Neural progenitor cell (in vitro differentiated cells): ENCODE measurements around the gene PDIA2. TPM values are rescaled to one million over a fixed set of nuclear protein-coding genes. Genes with fewer than 3 reads are reported as not detected.

Experiments used
- DNase-seq: peaks from one replicate; pipeline ENCODE4 v3.0.0-alpha.2; 2016; ENCODE audit warnings: low spot score
- H2AFZ ChIP-seq: fragments of 200-600 bp; sonication (generic); replicated peaks from 2 replicates; pipeline ENCODE4 v1.6.1; 2016; ENCODE audit warnings: antibody characterized with exemption
- H3F3A ChIP-seq: fragments of 200-600 bp; sonication (generic); 2 replicates; pipeline ENCODE4 v1.6.1; 2016; ENCODE audit warnings: antibody characterized with exemption, low read depth
- H3K27ac ChIP-seq: fragments of 200-600 bp; sonication (generic); 2 replicates; pipeline ENCODE4 v1.5.1; 2016; ENCODE audit warnings: mild to moderate bottlenecking
- H3K27me3 ChIP-seq: fragments of 200-600 bp; sonication (generic); 2 replicates; pipeline ENCODE4 v1.6.1; 2016; ENCODE audit warnings: mild to moderate bottlenecking, moderate library complexity
- H3K36me3 ChIP-seq: fragments of 200-600 bp; sonication (generic); 2 replicates; pipeline ENCODE4 v1.5.1; 2016
- H3K4me1 ChIP-seq: fragments of 200-600 bp; sonication (generic); 2 replicates; pipeline ENCODE4 v1.6.1; 2016; ENCODE audit warnings: mixed run types
- H3K4me2 ChIP-seq: fragments of 200-600 bp; sonication (generic); 2 replicates; pipeline ENCODE4 v1.6.1; 2016
- H3K4me3 ChIP-seq: fragments of 200-600 bp; sonication (generic); 2 replicates; pipeline ENCODE4 v1.5.1; 2016
- H3K79me2 ChIP-seq: fragments of 200-600 bp; sonication (generic); 2 replicates; pipeline ENCODE4 v1.6.1; 2016; ENCODE audit warnings: low read depth
- H3K9ac ChIP-seq: fragments of 200-600 bp; sonication (generic); 2 replicates; pipeline ENCODE4 v1.6.1; 2016
- H3K9me3 ChIP-seq: fragments of 200-600 bp; sonication (generic); 2 replicates; pipeline ENCODE4 v1.5.1; 2016; ENCODE audit warnings: low read depth
- H4K20me1 ChIP-seq: fragments of 200-600 bp; sonication (generic); 2 replicates; pipeline ENCODE4 v1.6.1; 2016; ENCODE audit warnings: low read depth
- H3K27ac Mint-ChIP-seq: 3 replicates; pipeline ENCODE4 v1.8.0; 2021; ENCODE audit warnings: mixed read lengths
- H3K27me3 Mint-ChIP-seq: 2 replicates; pipeline ENCODE4 v1.8.0; 2022; ENCODE audit warnings: low read depth, mild to moderate bottlenecking, inconsistent platforms, moderate library complexity, mixed read lengths; ENCODE audit not compliant: insufficient read depth
- H3K36me3 Mint-ChIP-seq: 3 replicates; pipeline ENCODE4 v1.8.0; 2021; ENCODE audit warnings: mixed read lengths
- H3K4me1 Mint-ChIP-seq: 3 replicates; pipeline ENCODE4 v1.8.0; 2021; ENCODE audit warnings: mixed read lengths
- H3K4me3 Mint-ChIP-seq: 3 replicates; pipeline ENCODE4 v1.8.0; 2021; ENCODE audit warnings: mild to moderate bottlenecking, moderate library complexity, mixed read lengths
- H3K9me3 Mint-ChIP-seq: 3 replicates; pipeline ENCODE4 v1.8.0; 2020; ENCODE audit warnings: mixed read lengths
- CTCF ChIP-seq: fragments of 200-600 bp; sonication (generic); IDR thresholded peaks from 2 replicates; pipeline ENCODE4 v1.5.1; 2017; ENCODE audit warnings: antibody characterized with exemption, mild to moderate bottlenecking
- EZH2 ChIP-seq: fragments of 200-600 bp; sonication (generic); IDR thresholded peaks from 2 replicates; pipeline ENCODE4 v1.6.1; 2017; ENCODE audit warnings: antibody characterized with exemption, mild to moderate bottlenecking, moderate library complexity
- EZH2phosphoT487 ChIP-seq: fragments of 200-600 bp; sonication (generic); IDR thresholded peaks from 2 replicates; pipeline ENCODE4 v1.6.1; 2017; ENCODE audit warnings: antibody characterized with exemption
- total RNA-seq: library from RNA; depleted of rRNA; stranded (reverse); fragments of >200 nt; gene quantifications from 2 replicates; pipeline ENCODE4 v1.2.3, GENCODE V29; 2015; ENCODE audit warnings: low replicate concordance

PDIA2 gene
- total RNA-seq, 1 donor from 2014 or later = not detected

- no peak overlapping the region for H3K27ac ChIP-seq
- no peak overlapping the region for H3K27ac Mint-ChIP-seq
- peaks cover 7% of the 10 kb centered on the region for H3F3A ChIP-seq
- H3K4me3 ChIP-seq = no peak overlapping the region
- no peak overlapping the region for H2AFZ ChIP-seq
- peaks cover 29% of the 10 kb centered on the region for H3K27me3 ChIP-seq
- H3K4me2 ChIP-seq = no peak overlapping the region
- H3K36me3 ChIP-seq = no peaks in the 10 kb centered on the region
- TF ChIP-seq EZH2 (no peak), CTCF (no peak), EZH2phosphoT487 (no peak)
- H3K9ac ChIP-seq = no peak overlapping the region
- no peak for DNase-seq
- H3K4me1 Mint-ChIP-seq = no peaks in the 10 kb centered on the region
- peaks cover 5% of the 10 kb centered on the region for H3K9me3 Mint-ChIP-seq
- peaks cover 5% of the 10 kb centered on the region for H3K27me3 Mint-ChIP-seq
- no peak overlapping the region for H3K4me3 Mint-ChIP-seq
- H3K9me3 ChIP-seq = no peaks in the 10 kb centered on the region
- H4K20me1 ChIP-seq = peaks cover 11% of the 10 kb centered on the region
- H3K36me3 Mint-ChIP-seq = peaks cover 9% of the 10 kb centered on the region
- H3K4me1 ChIP-seq = peaks cover 11% of the 10 kb centered on the region
- no peaks in the 10 kb centered on the region for H3K79me2 ChIP-seq
Measured at GRCh38 chr16:284204-285120, 1.5 kb downstream of the PDIA2 start.

DNA sequence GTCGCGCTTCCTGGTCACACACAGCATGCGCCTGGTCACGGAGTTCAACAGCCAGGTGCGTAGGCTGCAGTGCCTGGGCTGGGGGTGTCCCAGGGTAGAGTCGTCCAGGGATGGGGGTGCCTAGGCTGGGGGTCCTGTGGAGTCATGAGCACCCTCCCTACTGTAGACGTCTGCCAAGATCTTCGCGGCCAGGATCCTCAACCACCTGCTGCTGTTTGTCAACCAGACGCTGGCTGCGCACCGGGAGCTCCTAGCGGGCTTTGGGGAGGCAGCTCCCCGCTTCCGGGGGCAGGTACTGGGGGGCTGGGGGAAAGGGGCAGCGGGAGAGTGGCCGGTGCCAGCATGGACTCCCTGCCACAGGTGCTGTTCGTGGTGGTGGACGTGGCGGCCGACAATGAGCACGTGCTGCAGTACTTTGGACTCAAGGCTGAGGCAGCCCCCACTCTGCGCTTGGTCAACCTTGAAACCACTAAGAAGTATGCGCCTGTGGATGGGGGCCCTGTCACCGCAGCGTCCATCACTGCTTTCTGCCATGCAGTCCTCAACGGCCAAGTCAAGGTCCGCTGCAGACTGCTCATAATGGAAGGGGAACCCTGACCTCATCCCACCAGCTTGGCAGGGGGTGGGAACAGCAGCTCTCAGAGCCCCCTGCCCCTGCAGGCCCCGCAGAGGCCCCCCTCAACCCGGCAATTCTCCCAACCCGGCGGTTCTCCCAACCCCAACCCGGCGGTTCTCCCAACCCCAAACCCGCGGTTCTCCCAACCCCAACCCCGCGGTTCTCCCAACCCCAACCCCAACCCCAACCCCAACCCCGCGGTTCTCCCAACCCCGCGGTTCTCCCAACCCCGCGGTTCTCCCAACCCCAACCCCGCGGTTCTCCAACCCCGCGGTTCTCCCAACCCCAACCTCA lies 2.4 kb downstream of the PDIA2 start:
- Histone ChIP-seq H3K9ac (no peak overlapping the region), H3K36me3 (no peaks in the 10 kb centered on the region), H3K9me3 (no peaks in the 10 kb centered on the region), H3F3A (no peaks in the 10 kb centered on the region), H3K4me2 (no peak overlapping the region), H3K4me1 (peaks cover 8% of the 10 kb centered on the region), H3K4me3 (no peak overlapping the region), H3K27me3 (peaks cover 21% of the 10 kb centered on the region), H3K79me2 (no peaks in the 10 kb centered on the region), H3K27ac (no peak overlapping the region), H4K20me1 (peaks cover 6% of the 10 kb centered on the region), H2AFZ (no peak overlapping the region)
- Mint-ChIP-seq H3K4me3 (no peak overlapping the region), H3K27ac (no peak overlapping the region), H3K9me3 (peaks cover 5% of the 10 kb centered on the region), H3K27me3 (peaks cover 5% of the 10 kb centered on the region), H3K4me1 (no peaks in the 10 kb centered on the region), H3K36me3 (peaks cover 9% of the 10 kb centered on the region)
- DNase-seq = no peak
- TF ChIP-seq EZH2phosphoT487 = no peak

DNA sequence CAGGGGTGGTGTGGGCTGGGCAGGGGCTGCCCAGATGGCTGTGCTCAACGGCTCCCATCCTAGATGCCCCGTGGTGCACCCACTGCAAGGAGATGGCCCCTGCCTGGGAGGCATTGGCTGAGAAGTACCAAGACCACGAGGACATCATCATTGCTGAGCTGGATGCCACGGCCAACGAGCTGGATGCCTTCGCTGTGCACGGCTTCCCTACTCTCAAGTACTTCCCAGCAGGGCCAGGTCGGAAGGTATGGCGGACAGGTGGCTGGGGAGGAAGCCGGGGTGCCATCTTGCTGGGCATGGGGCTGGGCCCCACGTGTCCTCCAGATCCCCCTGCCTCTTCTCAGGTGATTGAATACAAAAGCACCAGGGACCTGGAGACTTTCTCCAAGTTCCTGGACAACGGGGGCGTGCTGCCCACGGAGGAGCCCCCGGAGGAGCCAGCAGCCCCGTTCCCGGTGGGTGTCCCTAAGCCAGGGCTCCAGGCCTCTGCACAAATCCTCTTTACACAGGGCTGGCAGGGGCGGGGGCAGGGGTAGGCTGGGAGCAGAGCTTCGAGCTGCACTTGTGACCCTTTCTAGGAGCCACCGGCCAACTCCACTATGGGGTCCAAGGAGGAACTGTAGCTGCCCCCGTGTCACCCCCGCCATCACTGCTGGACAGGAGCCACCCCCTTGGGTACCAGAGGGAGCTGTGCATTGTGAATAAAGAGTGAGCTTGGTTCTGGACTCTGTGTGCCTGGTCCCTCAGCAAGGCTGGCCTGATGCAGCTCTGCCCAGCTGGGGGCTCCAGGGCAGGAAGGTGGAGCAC lies 3.7 kb downstream of the PDIA2 start:
- Mint-ChIP-seq H3K27ac (no peak overlapping the region), H3K4me1 (no peaks in the 10 kb centered on the region), H3K9me3 (peaks cover 5% of the 10 kb centered on the region), H3K36me3 (peaks cover 9% of the 10 kb centered on the region), H3K27me3 (peaks cover 2% of the 10 kb centered on the region), H3K4me3 (no peak overlapping the region)
- H3K36me3 ChIP-seq = no peaks in the 10 kb centered on the region
- H3F3A ChIP-seq = no peaks in the 10 kb centered on the region
- H4K20me1 ChIP-seq = peaks cover 4% of the 10 kb centered on the region
- H3K9ac ChIP-seq = no peak overlapping the region
- DNase-seq = no peak
- H3K4me2 ChIP-seq = no peak overlapping the region
- no peak overlapping the region for H2AFZ ChIP-seq
- H3K27ac ChIP-seq = no peak overlapping the region
- H3K4me1 ChIP-seq = no peaks in the 10 kb centered on the region
- no peaks in the 10 kb centered on the region for H3K79me2 ChIP-seq
- H3K4me3 ChIP-seq = no peak overlapping the region
- H3K27me3 ChIP-seq = peaks cover 8% of the 10 kb centered on the region
- H3K9me3 ChIP-seq = no peaks in the 10 kb centered on the region
- no peak for TF ChIP-seq EZH2
- no peak for TF ChIP-seq EZH2phosphoT487
- TF ChIP-seq CTCF = no peak
